Activated T-helper 2 cell treated with anti-CD3 and anti-CD28 coated beads, Interferon-gamma antibody, Interleukin-2, Interleukin-4, amounts not matched to agents 10 μg/mL and 5 μg/mL and 100 μg/mL, durations not matched to agents 14 hours and 24 hours and 36 hours (primary cell): ENCODE results near the gene DHCR7. TPM values are rescaled to one million over a fixed set of nuclear protein-coding genes. Genes with fewer than 3 reads are reported as not detected.

Experiments
- DNase-seq: peaks from one replicate; pipeline ENCODE4 v3.0.0; 2021; ENCODE audit warnings: low spot score
- H3K27ac Mint-ChIP-seq: one replicate; pipeline ENCODE4 v1.8.0; 2021; ENCODE audit warnings: mixed read lengths
- H3K27me3 Mint-ChIP-seq: one replicate; pipeline ENCODE4 v1.8.0; 2021; ENCODE audit warnings: low read depth, mixed read lengths
- H3K36me3 Mint-ChIP-seq: one replicate; pipeline ENCODE4 v1.8.0; 2021; ENCODE audit warnings: low read depth, mixed read lengths
- H3K4me1 Mint-ChIP-seq: one replicate; pipeline ENCODE4 v1.8.0; 2021; ENCODE audit warnings: low read depth, mixed read lengths
- H3K4me3 Mint-ChIP-seq: one replicate; pipeline ENCODE4 v1.8.0; 2021; ENCODE audit warnings: low read depth, mild to moderate bottlenecking, moderate library complexity, mixed read lengths
- H3K9me3 Mint-ChIP-seq: one replicate; pipeline ENCODE4 v1.8.0; 2021; ENCODE audit warnings: mixed read lengths
- intact Hi-C: fragments of 100-400 bp; cut with micrococcal nuclease; formaldehyde crosslinking; loops from one replicate; pipeline ENCODE4 v1.15.1; 2023
- total RNA-seq: library from RNA; stranded (reverse); gene quantifications from 2 replicates; pipeline ENCODE4 v1.2.3, GENCODE V29; 2022

Gene DHCR7
- total RNA-seq, 1 donor from 2014 or later = 129 TPM

- DNase-seq = no peak
- intact Hi-C loops = no loop called here
- Mint-ChIP-seq H3K4me1 (no peaks in the 10 kb centered on the region), H3K27me3 (no peaks in the 10 kb centered on the region), H3K4me3 (no peak overlapping the region), H3K27ac (no peak overlapping the region), H3K36me3 (no peaks in the 10 kb centered on the region), H3K9me3 (peaks cover 7% of the 10 kb centered on the region)
Measured at GRCh38 chr11:71385091-71385490, 63.1 kb downstream of the DHCR7 start.

- Mint-ChIP-seq H3K36me3 (no peaks in the 10 kb centered on the region), H3K4me3 (no peak overlapping the region), H3K9me3 (peaks cover 7% of the 10 kb centered on the region), H3K4me1 (no peaks in the 10 kb centered on the region), H3K27me3 (no peaks in the 10 kb centered on the region), H3K27ac (no peak overlapping the region)
- no peak for DNase-seq
- intact Hi-C loops = no loop called here
Measured at GRCh38 chr11:71384561-71384960, 63.6 kb downstream of the DHCR7 start.

Other genes with a start within 250 kb of the DHCR7 start
- not detected in 2 replicates for gene SHANK2, start 195.8 kb downstream of the DHCR7 start, total RNA-seq
- gene NADSYN1, start 4.8 kb upstream of the DHCR7 start, total RNA-seq = 114 and 117 TPM in 2 replicates
- 0.21 TPM in 1 of 2 replicates, not detected in the other for gene KRTAP5-7, start 78.9 kb upstream of the DHCR7 start, total RNA-seq
- gene KRTAP5-8, start 89.6 kb upstream of the DHCR7 start, total RNA-seq = not detected in 2 replicates
- gene KRTAP5-9, start 100.0 kb upstream of the DHCR7 start, total RNA-seq = not detected in 2 replicates
- not detected in 2 replicates for gene KRTAP5-10, start 117.2 kb upstream of the DHCR7 start, total RNA-seq
- not detected in 2 replicates for gene KRTAP5-11, start 134.5 kb upstream of the DHCR7 start, total RNA-seq